WERI-Rb-1 (cell line): ENCODE results near the gene PPP2R2C.

Source experiments
- DNase-seq: peaks from one replicate; pipeline ENCODE4 v3.0.0-alpha.2; 2020
- H3K27ac ChIP-seq: fragments of 250-450 bp; sonication (Bioruptor Pico); 2 replicates; pipeline ENCODE4 v1.5.1; 2020; ENCODE audit warnings: mild to moderate bottlenecking, moderate library complexity
- H3K27me3 ChIP-seq: fragments of 250-450 bp; sonication (Bioruptor Pico); 2 replicates; pipeline ENCODE4 v1.5.1; 2021; ENCODE audit warnings: mild to moderate bottlenecking, low read depth, moderate library complexity; ENCODE audit not compliant: insufficient read depth, severe bottlenecking
- H3K36me3 ChIP-seq: fragments of 250-450 bp; sonication (Bioruptor Pico); 2 replicates; pipeline ENCODE4 v1.5.1; 2020; ENCODE audit warnings: mild to moderate bottlenecking, moderate library complexity
- H3K4me3 ChIP-seq: 2 replicates; pipeline ENCODE4 v1.5.1; 2011; ENCODE audit warnings: low read depth, mild to moderate bottlenecking, control low read depth, low read length
- H3K9me3 ChIP-seq: fragments of 250-450 bp; sonication (Bioruptor Pico); 2 replicates; pipeline ENCODE4 v1.5.1; 2021; ENCODE audit warnings: mild to moderate bottlenecking, moderate library complexity; ENCODE audit not compliant: severe bottlenecking
- CTCF ChIP-seq: IDR thresholded peaks from 2 replicates; pipeline ENCODE4 v1.5.1; 2011; ENCODE audit warnings: low read depth, mild to moderate bottlenecking, control low read depth, inconsistent platforms, low read length

PPP2R2C gene

GRCh38 chr4:6389142-6389825 lies 83.1 kb downstream of the PPP2R2C start:
- Histone ChIP-seq H3K9me3 (no peaks in the 10 kb centered on the region), H3K36me3 (no peaks in the 10 kb centered on the region), H3K4me3 (no peak overlapping the region), H3K27ac (no peak overlapping the region), H3K27me3 (no peaks in the 10 kb centered on the region)
- DNase-seq, result no peak
- TF ChIP-seq CTCF, result no peak

- no peaks in the 10 kb centered on the region for H3K9me3 ChIP-seq
- no peak for DNase-seq
- TF ChIP-seq CTCF, result peak; percentile 42; the same call in 1 of the 2 replicates
Measured at GRCh38 chr4:6388713-6389112, 83.7 kb downstream of the PPP2R2C start.

GRCh38 chr4:6387946-6388345 lies 84.5 kb downstream of the PPP2R2C start:
- H3K36me3 ChIP-seq, result no peaks in the 10 kb centered on the region
- H3K4me3 ChIP-seq, result no peak overlapping the region
- no peaks in the 10 kb centered on the region for H3K27me3 ChIP-seq
- H3K27ac ChIP-seq, result no peak overlapping the region
- 0 out of 2 replicates have a peak, but pooled peaks have one; percentile 3 for TF ChIP-seq CTCF
- DNase-seq, result no peak
- no peaks in the 10 kb centered on the region for H3K9me3 ChIP-seq

More at GRCh38 chr4:6388713-6389112, 83.7 kb downstream of the PPP2R2C start:
- H3K27ac ChIP-seq, result no peak overlapping the region
- no peaks in the 10 kb centered on the region for H3K36me3 ChIP-seq
- no peak overlapping the region for H3K4me3 ChIP-seq
- H3K27me3 ChIP-seq, result no peaks in the 10 kb centered on the region

- H3K9me3 ChIP-seq, result no peaks in the 10 kb centered on the region
- no peak overlapping the region for H3K27ac ChIP-seq
- no peaks in the 10 kb centered on the region for H3K36me3 ChIP-seq
- no peak for TF ChIP-seq CTCF
- no peak overlapping the region for H3K4me3 ChIP-seq
- DNase-seq, result no peak
- no peaks in the 10 kb centered on the region for H3K27me3 ChIP-seq
Measured at GRCh38 chr4:6386091-6386490, 86.3 kb downstream of the PPP2R2C start.

- Histone ChIP-seq H3K36me3 (no peaks in the 10 kb centered on the region), H3K27me3 (no peaks in the 10 kb centered on the region), H3K27ac (no peak overlapping the region), H3K9me3 (no peaks in the 10 kb centered on the region), H3K4me3 (no peak overlapping the region)
- no peak for TF ChIP-seq CTCF
- no peak for DNase-seq
Measured at GRCh38 chr4:6385288-6385687, 87.1 kb downstream of the PPP2R2C start.

- H3K36me3 ChIP-seq, result no peaks in the 10 kb centered on the region
- H3K27me3 ChIP-seq, result no peaks in the 10 kb centered on the region
- no peaks in the 10 kb centered on the region for H3K9me3 ChIP-seq
- no peak overlapping the region for H3K27ac ChIP-seq
- no peak for DNase-seq
- no peak overlapping the region for H3K4me3 ChIP-seq
- TF ChIP-seq CTCF, result no peak
Measured at GRCh38 chr4:6384541-6384940, 87.9 kb downstream of the PPP2R2C start.
